Small intestine (tissue), 7 donors: ENCODE results near the gene STX10. TPM values are rescaled to one million over a fixed set of nuclear protein-coding genes. Genes with fewer than 3 reads are reported as not detected.

Experiments used
- DNase-seq, 2 donors: peaks; one replicate each; pipeline versions ENCODE4 v3.0.0 to v3.0.0-alpha.2; 2013
- FAIRE-seq: peaks from 2 replicates; lab custom pipeline; 2012; peaks lifted over from hg19 to GRCh38; lab: Jason Lieb, UNC
- H3K27ac ChIP-seq, 3 donors: one replicate each; pipeline ENCODE4 v1.5.1; 2013; ENCODE audit warnings: low read length in 2 of 3, mild to moderate bottlenecking in 2 of 3, control low read depth in 1 of 3, inconsistent platforms in 1 of 3, low read depth in 1 of 3, moderate library complexity in 1 of 3
- H3K27me3 ChIP-seq, 3 donors: one replicate each; pipeline ENCODE4 v1.6.1; 2013; ENCODE audit warnings: low read length in 3 of 3, inconsistent platforms in 1 of 3; ENCODE audit not compliant: control insufficient read depth in 3 of 3, insufficient read depth in 3 of 3
- H3K36me3 ChIP-seq, 3 donors: one replicate each; pipeline ENCODE4 v1.6.1; 2013; ENCODE audit warnings: low read length in 3 of 3, inconsistent platforms in 1 of 3, low read depth in 1 of 3, mild to moderate bottlenecking in 1 of 3, moderate library complexity in 1 of 3; ENCODE audit not compliant: control insufficient read depth in 3 of 3, insufficient read depth in 2 of 3
- H3K4me1 ChIP-seq, 3 donors: one replicate each; pipeline ENCODE4 v1.6.1; 2013; ENCODE audit warnings: low read length in 2 of 3, inconsistent platforms in 1 of 3, low read depth in 1 of 3, mild to moderate bottlenecking in 1 of 3, moderate library complexity in 1 of 3; ENCODE audit not compliant: control insufficient read depth in 3 of 3, insufficient read depth in 2 of 3
- H3K4me3 ChIP-seq, 3 donors: one replicate each; pipeline ENCODE4 v1.5.1; 2013; ENCODE audit warnings: low read length in 3 of 3, control low read depth in 1 of 3, inconsistent platforms in 1 of 3, low read depth in 1 of 3, mild to moderate bottlenecking in 1 of 3, moderate library complexity in 1 of 3
- H3K9me3 ChIP-seq, 2 donors: one replicate each; pipeline ENCODE4 v1.6.1; 2013; ENCODE audit warnings: low read depth in 1 of 2, low read length in 1 of 2; ENCODE audit not compliant: control insufficient read depth in 2 of 2, insufficient read depth in 1 of 2
- WGBS, 3 donors: extraction: QIAGEN DNeasy Blood & Tissue Kit; methylation state at CpG; one replicate each; pipeline ENCODE4 v1.1.7; 2013; 5-methylcytosine and 5-hydroxymethylcytosine counted together
- polyA plus RNA-seq, 4 donors: library from polyadenylated mRNA; stranded (reverse) in 3 of 4; unstranded in 1 of 4; fragments of 200-250 nt in 3 of 4; fragments of 120-200 nt in 1 of 4; gene quantifications; one replicate each; pipeline versions ENCODE4 v1.2.1 to v1.2.3, GENCODE V29; 2013
- donor health status: healthy with polysubstance abuse.
- donor health status: control.
- donor health status: control.
- donor health status: Bipolar disorder and iron deficiency.
- donor health status: healthy.

Gene STX10
- polyA plus RNA-seq, 4 donors = 46.3 to 162 (median 138) TPM

- Histone ChIP-seq H3K4me3 (no peak overlapping the region), H3K36me3 (peaks cover 0 to 36% (median 2%) of the 10 kb centered on the region in 3 donors), H3K27ac (no peak overlapping the region), H3K27me3 (no peaks in the 10 kb centered on the region), H3K9me3 (no peaks in the 10 kb centered on the region), H3K4me1 (peaks cover 0 to 10% (median 4%) of the 10 kb centered on the region in 3 donors)
- no peak for FAIRE-seq
- WGBS, 3 donors = 46 to 82% (median 64%) methylated on average over 12 to 13 of the region's 13 CpGs
- peak; percentile 33 to 48 for DNase-seq
Observed at GRCh38 chr19:13122275-13122878, 27.8 kb downstream of the STX10 start.

GRCh38 chr19:13121551-13122274 is 28.5 kb downstream of the STX10 start:
- Histone ChIP-seq H3K4me1 (peaks cover 0 to 10% (median 4%) of the 10 kb centered on the region in 3 donors), H3K27me3 (no peaks in the 10 kb centered on the region), H3K27ac (no peak overlapping the region), H3K36me3 (peaks cover 0 to 35% (median 2%) of the 10 kb centered on the region in 3 donors), H3K4me3 (no peak overlapping the region), H3K9me3 (no peaks in the 10 kb centered on the region)
- 60 to 81% (median 79%) methylated on average over 18 of the region's 18 CpGs for WGBS, 3 donors
- FAIRE-seq (no peak), DNase-seq (no peak)

- Histone ChIP-seq H3K27ac (no peak overlapping the region), H3K4me3 (no peak overlapping the region), H3K4me1 (peaks cover 0 to 13% (median 4%) of the 10 kb centered on the region in 3 donors), H3K27me3 (no peaks in the 10 kb centered on the region), H3K9me3 (no peaks in the 10 kb centered on the region), H3K36me3 (peaks cover 0 to 29% (median 2%) of the 10 kb centered on the region in 3 donors)
- DNase-seq = no peak
- 77 to 80% (median 79%) methylated on average over 10 of the region's 10 CpGs for WGBS, 3 donors
- FAIRE-seq = no peak
Observed at GRCh38 chr19:13120817-13121216, 29.4 kb downstream of the STX10 start.

GRCh38 chr19:13120031-13120430 is 30.1 kb downstream of the STX10 start:
- no peak for FAIRE-seq
- Histone ChIP-seq H3K27me3 (no peaks in the 10 kb centered on the region), H3K4me3 (no peak overlapping the region), H3K36me3 (peaks cover 0 to 34% (median 2%) of the 10 kb centered on the region in 3 donors), H3K4me1 (peaks cover 0 to 21% (median 6%) of the 10 kb centered on the region in 3 donors), H3K9me3 (no peaks in the 10 kb centered on the region), H3K27ac (no peak overlapping the region)
- DNase-seq = no peak
- 75 to 91% (median 85%) methylated on average over 9 of the region's 9 CpGs for WGBS, 3 donors

GRCh38 chr19:13119627-13120026 is 30.5 kb downstream of the STX10 start:
- no peak for FAIRE-seq
- H3K4me1 ChIP-seq = peaks cover 0 to 23% (median 6%) of the 10 kb centered on the region in 3 donors

GRCh38 chr19:13118424-13119193 is 31.6 kb downstream of the STX10 start:
- WGBS, 3 donors = 0 to 1% (median 1%) methylated on average over 32 to 57 of the region's 57 CpGs
- Histone ChIP-seq H3K36me3 (peaks cover 0 to 35% (median 0%) of the 10 kb centered on the region in 3 donors), H3K4me1 (peaks cover 0 to 23% (median 6%) of the 10 kb centered on the region in 3 donors), H3K27me3 (no peaks in the 10 kb centered on the region), H3K27ac (peak overlapping the region in 1 of 3 donors; percentile 36), H3K4me3 (peak overlapping the region; percentile 66 to 94 (median 81)), H3K9me3 (no peaks in the 10 kb centered on the region)
- FAIRE-seq (no peak), DNase-seq (peak; percentile 30 to 59)

More at GRCh38 chr19:13119627-13120026, 30.5 kb downstream of the STX10 start:
- Histone ChIP-seq H3K36me3 (peaks cover 0 to 32% (median 2%) of the 10 kb centered on the region in 3 donors), H3K9me3 (no peaks in the 10 kb centered on the region), H3K4me3 (peak overlapping the region in 1 of 3 donors; percentile 81), H3K27me3 (no peaks in the 10 kb centered on the region), H3K27ac (no peak overlapping the region)
- no peak for DNase-seq
- WGBS, 3 donors = 73 to 76% (median 75%) methylated on average over 8 of the region's 8 CpGs

GRCh38 chr19:13117772-13118423 is 32.3 kb downstream of the STX10 start, which contains the start of gene NACC1:
Gene NACC1 (plus strand): TSS chr19:13118264. CDS start chr19:13135208, 16,944 bp downstream.
- FAIRE-seq (no peak), DNase-seq (peak; percentile 85 to 94)
- H3K36me3 ChIP-seq = peaks cover 0 to 33% (median 0%) of the 10 kb centered on the region in 3 donors
- no peaks in the 10 kb centered on the region for H3K27me3 ChIP-seq
- H3K4me1 ChIP-seq = peaks cover 0 to 23% (median 6%) of the 10 kb centered on the region in 3 donors
- WGBS, 3 donors = 1 to 2% (median 2%) methylated on average over 44 to 65 of the region's 65 CpGs
- H3K27ac ChIP-seq = peak within 1 kb of the TSS; percentile 27 to 83 (median 60)
- H3K9me3 ChIP-seq = no peaks in the 10 kb centered on the region
- H3K4me3 ChIP-seq = peak within 1 kb of the TSS; percentile 81 to 99 (median 94)
